Choroid plexus epithelial cell (primary cell): Measurements from ENCODE around the gene PPP1R12B.

ENCODE experiments used
- DNase-seq: peaks from one replicate; pipeline ENCODE4 v3.0.0-alpha.2; 2010; ENCODE audit warnings: low read depth
- H3K4me3 ChIP-seq: 2 replicates; pipeline ENCODE4 v1.5.1; 2011; ENCODE audit warnings: low read depth, mild to moderate bottlenecking, control low read depth, low read length, moderate library complexity
- CTCF ChIP-seq: conservative IDR thresholded peaks from 2 replicates; pipeline ENCODE4 v1.5.1; 2011; ENCODE audit warnings: low read depth, mild to moderate bottlenecking, control low read depth, inconsistent platforms, low read length, moderate library complexity

The PPP1R12B gene

GRCh38 chr1:202642212-202642611 is 293.7 kb downstream of the PPP1R12B start:
- DNase-seq = no peak
- TF ChIP-seq CTCF = no peak

More at GRCh38 chr1:202642212-202642611, 293.7 kb downstream of the PPP1R12B start:
- no peak overlapping the region for H3K4me3 ChIP-seq
